A673 (cell line): ENCODE measurements around the gene RAB11FIP3. TPM values are rescaled to one million over a fixed set of nuclear protein-coding genes. Genes with fewer than 3 reads are reported as not detected.
"Not testable (repeated sequence)": the region's sequence is repeated elsewhere in the genome, so short reads cannot be mapped to it uniquely, and the experiment has no call there.

Experiments
- BruUV-seq: library from RNA; stranded (reverse); fragments of 400-500 nt; replicated peaks from 2 replicates; lab custom pipeline; 2021; lab: Mats Ljungman, UMichigan
- CTCF ChIA-PET: fragments of 300-600 bp; sonication (Branson Sonifier 250); formaldehyde crosslinking; loops from one replicate; lab custom pipeline; 2022; ENCODE audit warnings: antibody characterized with exemption; lab: Charles Lee
- POLR2A ChIA-PET: fragments of 300-600 bp; sonication (Branson Sonifier 250); formaldehyde crosslinking; loops from one replicate; lab custom pipeline; 2022; ENCODE audit warnings: antibody characterized with exemption; ENCODE audit not compliant: low non-redundant PET; lab: Charles Lee
- DNase-seq: peaks from one replicate; pipeline ENCODE4 v3.0.0-alpha.2; 2015; ENCODE audit warnings: low spot score
- H3K27ac ChIP-seq: fragments of 200-600 bp; sonication (generic); 2 replicates; pipeline ENCODE4 v1.5.1; 2016; ENCODE audit warnings: mixed run types, low read depth, mild to moderate bottlenecking, mixed read lengths, antibody characterized with exemption, low read length; ENCODE audit not compliant: poor library complexity, severe bottlenecking
- H3K27me3 ChIP-seq: fragments of 200-600 bp; sonication (generic); replicated peaks from 2 replicates; pipeline ENCODE4 v1.6.1; 2017; ENCODE audit warnings: mixed run types, low read depth, mild to moderate bottlenecking, mixed read lengths, antibody characterized with exemption, low read length; ENCODE audit not compliant: insufficient read depth, poor library complexity
- H3K36me3 ChIP-seq: fragments of 200-600 bp; sonication (generic); 2 replicates; pipeline ENCODE4 v1.6.1; 2016; ENCODE audit warnings: mixed run types, mild to moderate bottlenecking, mixed read lengths, antibody characterized with exemption, low read length; ENCODE audit not compliant: insufficient read depth, poor library complexity, severe bottlenecking
- H3K4me1 ChIP-seq: fragments of 200-600 bp; sonication (generic); 2 replicates; pipeline ENCODE4 v1.6.1; 2017; ENCODE audit warnings: mixed run types, mild to moderate bottlenecking, mixed read lengths, antibody characterized with exemption, low read length; ENCODE audit not compliant: insufficient read depth, poor library complexity, severe bottlenecking
- H3K4me3 ChIP-seq: fragments of 200-600 bp; sonication (generic); 2 replicates; pipeline ENCODE4 v1.5.1; 2016; ENCODE audit warnings: low read depth, mixed run types, mild to moderate bottlenecking, mixed read lengths, low read length; ENCODE audit not compliant: poor library complexity, severe bottlenecking
- H3K9me3 ChIP-seq: fragments of 200-600 bp; sonication (generic); 2 replicates; pipeline ENCODE4 v1.6.1; 2016; ENCODE audit warnings: mixed run types, low read depth, mild to moderate bottlenecking, mixed read lengths, antibody characterized with exemption, low read length; ENCODE audit not compliant: poor library complexity, severe bottlenecking
- EZH2 ChIP-seq: fragments of 200-600 bp; sonication (generic); IDR thresholded peaks from 2 replicates; pipeline ENCODE4 v1.6.1; 2017; ENCODE audit warnings: borderline replicate concordance, low read depth, mild to moderate bottlenecking, mixed read lengths, antibody characterized with exemption, low read length; ENCODE audit not compliant: poor library complexity, severe bottlenecking
- intact Hi-C: fragments of 100-400 bp; cut with micrococcal nuclease; formaldehyde crosslinking; loops from one replicate; pipeline ENCODE4 v1.10.0; 2022; ENCODE audit not compliant: unreplicated experiment
- total RNA-seq: library from RNA; stranded (reverse); gene quantifications from 2 replicates; pipeline ENCODE4 v1.2.3, GENCODE V29; 2021
- TF ChIP-seq, protein P1 (sequence below): fragments of 300-800, 200-600 bp; sonication (generic); conservative IDR thresholded peaks from 2 replicates; pipeline ENCODE4 v1.5.1; 2017; ENCODE audit warnings: low read depth, mild to moderate bottlenecking, antibody characterized with exemption, low read length, moderate library complexity, mixed read lengths

The RAB11FIP3 gene
- total RNA-seq, 1 experiment from 2014 or later = 44.8 TPM

GRCh38 chr16:383326-384051 is 42.0 kb upstream of the RAB11FIP3 start:
- no peak overlapping the region for H3K4me3 ChIP-seq
- ChIA-PET POLR2A (no interaction called here), CTCF (interaction anchor here (0.9 kb wide), 1 partner anchor 8 kb away, joined by 5 read pairs; no protein-coding TSS in a partner anchor)
- BruUV-seq = no TSS peak
- H3K36me3 ChIP-seq = no peaks in the 10 kb centered on the region
- H3K27ac ChIP-seq = no peak overlapping the region
- no peak for DNase-seq
- H3K27me3 ChIP-seq = no peaks in the 10 kb centered on the region
- TF ChIP-seq, protein P1, sequence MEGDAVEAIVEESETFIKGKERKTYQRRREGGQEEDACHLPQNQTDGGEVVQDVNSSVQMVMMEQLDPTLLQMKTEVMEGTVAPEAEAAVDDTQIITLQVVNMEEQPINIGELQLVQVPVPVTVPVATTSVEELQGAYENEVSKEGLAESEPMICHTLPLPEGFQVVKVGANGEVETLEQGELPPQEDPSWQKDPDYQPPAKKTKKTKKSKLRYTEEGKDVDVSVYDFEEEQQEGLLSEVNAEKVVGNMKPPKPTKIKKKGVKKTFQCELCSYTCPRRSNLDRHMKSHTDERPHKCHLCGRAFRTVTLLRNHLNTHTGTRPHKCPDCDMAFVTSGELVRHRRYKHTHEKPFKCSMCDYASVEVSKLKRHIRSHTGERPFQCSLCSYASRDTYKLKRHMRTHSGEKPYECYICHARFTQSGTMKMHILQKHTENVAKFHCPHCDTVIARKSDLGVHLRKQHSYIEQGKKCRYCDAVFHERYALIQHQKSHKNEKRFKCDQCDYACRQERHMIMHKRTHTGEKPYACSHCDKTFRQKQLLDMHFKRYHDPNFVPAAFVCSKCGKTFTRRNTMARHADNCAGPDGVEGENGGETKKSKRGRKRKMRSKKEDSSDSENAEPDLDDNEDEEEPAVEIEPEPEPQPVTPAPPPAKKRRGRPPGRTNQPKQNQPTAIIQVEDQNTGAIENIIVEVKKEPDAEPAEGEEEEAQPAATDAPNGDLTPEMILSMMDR = no peak
- no peak for TF ChIP-seq EZH2
- H3K4me1 ChIP-seq = no peaks in the 10 kb centered on the region
- no peaks in the 10 kb centered on the region for H3K9me3 ChIP-seq
- intact Hi-C loops = no loop called here

GRCh38 chr16:386641-387156 is 38.8 kb upstream of the RAB11FIP3 start:
- Histone ChIP-seq H3K27ac (no peak overlapping the region), H3K27me3 (no peaks in the 10 kb centered on the region), H3K4me3 (no peak overlapping the region), H3K36me3 (no peaks in the 10 kb centered on the region), H3K9me3 (no peaks in the 10 kb centered on the region), H3K4me1 (no peaks in the 10 kb centered on the region)
- POLR2A ChIA-PET = interaction anchor here (0.7 kb wide), 2 partner anchors 284 to 326 kb away, joined by 9 to 16 read pairs; no protein-coding TSS in a partner anchor
- intact Hi-C loops = no loop called here
- CTCF ChIA-PET = no interaction called here
- TF ChIP-seq, protein P1 = 0 out of 2 replicates have a peak, but pooled peaks have one; percentile 23
- TF ChIP-seq EZH2 = no peak
- no peak for DNase-seq
- no TSS peak for BruUV-seq

DNA sequence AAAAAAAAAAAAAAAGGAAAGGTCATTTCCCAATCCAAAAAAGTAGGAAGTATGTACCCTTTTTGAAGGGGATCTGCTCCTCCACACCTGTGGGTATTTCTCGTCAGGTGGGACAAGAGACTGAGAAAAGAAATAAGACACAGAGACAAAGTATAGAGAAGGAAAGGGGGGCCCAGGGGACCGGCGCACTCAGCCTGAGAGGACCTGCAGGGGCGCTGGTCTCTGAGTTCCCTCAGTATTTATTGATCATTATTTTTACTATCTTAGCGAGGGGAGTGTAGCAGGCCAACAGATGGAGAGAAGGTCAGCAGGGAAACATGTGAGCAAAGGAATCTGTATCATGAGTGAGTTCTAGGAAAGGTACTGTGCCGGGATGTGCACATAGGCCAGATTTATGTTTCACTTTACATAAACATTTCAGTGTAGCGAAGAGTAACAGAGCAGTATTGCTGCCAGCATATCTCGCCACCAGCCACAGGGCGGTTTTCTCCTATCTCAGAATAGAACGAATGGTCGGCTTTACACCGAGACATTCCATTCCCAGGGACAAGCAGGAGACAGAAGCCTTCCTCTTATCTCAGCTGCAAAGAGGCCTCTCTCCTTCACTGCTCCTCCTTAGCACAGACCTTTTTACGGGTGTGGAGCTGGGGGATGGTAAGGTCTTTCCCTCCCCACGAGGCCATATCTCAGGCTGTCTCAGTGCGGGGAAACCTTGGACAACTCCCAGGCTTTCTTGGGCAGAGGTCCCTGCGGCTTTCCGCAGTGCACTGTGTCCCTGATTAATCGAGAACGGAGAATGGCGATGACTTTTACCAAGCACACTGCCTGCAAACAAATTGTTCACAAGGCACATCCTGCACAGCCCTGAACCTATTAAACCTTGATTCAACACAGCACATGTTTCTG is 37.4 kb upstream of the RAB11FIP3 start:
- intact Hi-C loops, H3K4me1 ChIP-seq, H3K9me3 ChIP-seq, POLR2A ChIA-PET, H3K4me3 ChIP-seq, H3K27ac ChIP-seq, H3K36me3 ChIP-seq, H3K27me3 ChIP-seq, DNase-seq, BruUV-seq: not testable (repeated sequence)
- CTCF ChIA-PET = interaction anchor here (0.7 kb wide), 1 partner anchor 103 kb away, joined by 11 read pairs; no protein-coding TSS in a partner anchor
